Large intestine (tissue), 3 donors: ENCODE results near the gene RPL41. TPM values are rescaled to one million over a fixed set of nuclear protein-coding genes. Genes with fewer than 3 reads are reported as not detected.

Experiments used
- DNase-seq, 2 donors: peaks; one replicate each; pipeline versions ENCODE4 v3.0.0 to v3.0.0-alpha.2; 2013
- H3K27ac ChIP-seq: one replicate; pipeline ENCODE4 v1.5.1; 2013; ENCODE audit warnings: low read length
- H3K27me3 ChIP-seq: 2 replicates; pipeline ENCODE4 v1.6.1; 2013; ENCODE audit warnings: low read length; ENCODE audit not compliant: control insufficient read depth, insufficient read depth
- H3K36me3 ChIP-seq: 2 replicates; pipeline ENCODE4 v1.6.1; 2013; ENCODE audit warnings: low read length; ENCODE audit not compliant: control insufficient read depth, insufficient read depth
- H3K4me1 ChIP-seq: one replicate; pipeline ENCODE4 v1.6.1; 2013; ENCODE audit warnings: low read length; ENCODE audit not compliant: control insufficient read depth, insufficient read depth
- H3K4me3 ChIP-seq: one replicate; pipeline ENCODE4 v1.5.1; 2013; ENCODE audit warnings: low read length
- H3K9me3 ChIP-seq: one replicate; pipeline ENCODE4 v1.6.1; 2013; ENCODE audit warnings: mild to moderate bottlenecking, low read depth, low read length, moderate library complexity; ENCODE audit not compliant: control insufficient read depth
- WGBS: methylation state at CpG from one replicate; pipeline ENCODE4 v1.1.5; 2013; ENCODE audit warnings: low lambda C conversion rate; ENCODE audit not compliant: insufficient coverage; 5-methylcytosine and 5-hydroxymethylcytosine counted together
- polyA plus RNA-seq: library from polyadenylated mRNA; unstranded; fragments of 120-200 nt; gene quantifications from one replicate; pipeline ENCODE4 v1.2.1, GENCODE V29; 2013

Gene RPL41
- polyA plus RNA-seq, 1 donor: 5,871 TPM

DNA sequence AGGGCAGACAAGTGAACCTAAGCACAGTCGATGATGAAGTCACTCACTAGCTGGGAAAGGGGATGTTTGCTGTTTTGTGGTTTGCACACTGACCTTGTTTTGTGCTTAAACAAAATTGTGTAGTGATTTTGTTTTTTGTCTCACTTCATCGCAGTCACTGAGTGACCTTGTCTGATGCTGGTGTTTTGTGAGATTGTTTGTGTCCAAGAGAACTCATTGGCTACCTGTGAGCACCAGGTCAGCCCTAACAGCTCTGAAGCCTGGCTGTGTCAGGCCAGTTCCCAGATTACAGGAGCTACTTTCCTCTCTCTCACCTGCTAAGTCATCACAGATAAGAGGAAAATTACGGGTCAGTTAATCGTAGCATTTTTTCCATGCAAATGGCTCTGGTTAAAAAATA is 7.7 kb downstream of the RPL41 start:
- H3K36me3 ChIP-seq: peaks cover 18% of the 10 kb centered on the region
- H3K27me3 ChIP-seq: no peaks in the 10 kb centered on the region
- H3K4me3 ChIP-seq: no peak overlapping the region
- peaks cover 27% of the 10 kb centered on the region for H3K4me1 ChIP-seq
- H3K9me3 ChIP-seq: no peaks in the 10 kb centered on the region
- DNase-seq: no peak
- H3K27ac ChIP-seq: no peak overlapping the region
- WGBS: 44% methylated on average over 2 of the region's 4 CpGs

GRCh38 chr12:56126732-56127239 is 10.4 kb downstream of the RPL41 start:
- H3K9me3 ChIP-seq: no peaks in the 10 kb centered on the region
- peaks cover 27% of the 10 kb centered on the region for H3K4me1 ChIP-seq
- H3K36me3 ChIP-seq: peaks cover 14% of the 10 kb centered on the region
- WGBS: 40% methylated on average over 2 of the region's 3 CpGs
- peak overlapping the region; percentile 74 for H3K27ac ChIP-seq
- no peaks in the 10 kb centered on the region for H3K27me3 ChIP-seq
- DNase-seq: peak in 1 of 2 donors; percentile 32
- no peak overlapping the region for H3K4me3 ChIP-seq

GRCh38 chr12:56127485-56127887 is 11.1 kb downstream of the RPL41 start:
- H3K4me3 ChIP-seq: peak overlapping the region; percentile 92
- no peaks in the 10 kb centered on the region for H3K9me3 ChIP-seq
- DNase-seq: no peak
- H3K27me3 ChIP-seq: no peaks in the 10 kb centered on the region
- H3K4me1 ChIP-seq: peaks cover 27% of the 10 kb centered on the region
- H3K36me3 ChIP-seq: peaks cover 20% of the 10 kb centered on the region
- H3K27ac ChIP-seq: peak overlapping the region; percentile 74
- no CpG with 5 or more reads among the region's 8 CpGs for WGBS

DNA sequence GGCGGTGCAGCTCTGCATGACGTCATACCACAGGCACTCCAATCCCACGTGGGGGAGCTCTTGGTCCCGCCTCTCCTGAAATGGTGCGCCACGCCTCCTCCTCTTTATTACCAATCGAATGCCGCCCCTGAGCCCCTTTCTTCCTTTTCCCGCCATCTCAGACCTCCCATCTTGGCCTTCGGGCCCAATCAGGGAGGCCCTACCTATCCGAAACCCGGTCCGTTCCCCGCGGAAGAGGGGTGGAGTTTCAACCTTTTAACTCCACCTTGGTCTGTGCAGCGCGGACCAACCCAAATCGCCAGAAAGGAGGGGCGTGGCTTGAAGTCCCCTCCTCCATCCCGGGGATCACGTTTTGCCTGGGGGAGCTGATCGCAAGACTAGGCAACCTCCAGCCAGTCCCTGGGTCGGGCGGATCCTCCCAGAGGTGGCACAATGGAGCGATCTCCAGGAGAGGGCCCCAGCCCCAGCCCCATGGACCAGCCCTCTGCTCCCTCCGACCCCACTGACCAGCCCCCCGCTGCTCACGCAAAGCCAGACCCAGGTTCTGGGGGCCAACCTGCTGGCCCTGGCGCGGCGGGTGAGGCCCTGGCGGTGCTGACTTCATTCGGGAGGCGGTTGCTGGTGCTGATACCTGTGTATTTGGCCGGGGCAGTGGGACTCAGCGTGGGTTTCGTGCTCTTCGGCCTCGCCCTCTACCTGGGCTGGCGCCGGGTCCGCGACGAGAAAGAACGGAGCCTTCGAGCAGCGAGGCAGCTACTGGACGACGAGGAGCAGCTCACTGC is 11.6 kb downstream of the RPL41 start, which contains the start of gene ESYT1:
TSS of gene ESYT1 (plus strand) at position 380 of the 782 bp plus-strand sequence. CDS start at position 433, 53 bp downstream.
- no peaks in the 10 kb centered on the region for H3K9me3 ChIP-seq
- H3K4me3 ChIP-seq: peak within 1 kb of the TSS; percentile 92
- H3K4me1 ChIP-seq: peaks cover 27% of the 10 kb centered on the region
- WGBS: no CpG with 5 or more reads among the region's 49 CpGs
- H3K27ac ChIP-seq: peak within 1 kb of the TSS; percentile 83
- no peaks in the 10 kb centered on the region for H3K27me3 ChIP-seq
- DNase-seq: peak; percentile 99 to 100
- H3K36me3 ChIP-seq: peaks cover 23% of the 10 kb centered on the region

DNA sequence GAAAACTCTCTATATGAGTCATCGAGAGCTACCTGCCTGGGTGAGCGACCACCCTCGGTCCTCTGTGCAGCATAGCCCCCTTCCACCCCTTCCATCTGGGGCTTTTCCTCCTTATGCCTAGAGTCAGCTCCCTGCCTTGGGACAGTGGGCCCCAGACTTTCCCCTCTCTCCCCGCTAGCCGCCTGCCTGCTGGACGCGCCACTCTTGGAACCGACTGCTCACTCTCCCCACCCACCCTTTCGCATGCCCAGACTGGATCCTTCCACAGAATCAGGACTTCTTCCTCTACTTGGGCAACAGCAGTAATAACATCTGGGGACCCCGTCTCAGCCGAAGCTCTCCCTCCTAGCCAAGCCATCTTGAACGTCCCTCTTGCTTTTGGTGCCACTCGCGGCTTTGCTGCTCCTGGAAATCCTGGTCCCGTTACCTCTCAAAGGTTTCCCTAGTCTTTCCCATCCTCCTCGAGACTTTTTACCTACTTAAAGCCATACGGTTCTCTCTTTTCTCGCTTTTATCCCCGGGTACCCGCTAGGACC is 12.3 kb downstream of the RPL41 start:
- Histone ChIP-seq H3K27ac (peak overlapping the region; percentile 83), H3K27me3 (no peaks in the 10 kb centered on the region), H3K36me3 (peaks cover 29% of the 10 kb centered on the region), H3K9me3 (no peaks in the 10 kb centered on the region), H3K4me1 (peaks cover 27% of the 10 kb centered on the region), H3K4me3 (peak overlapping the region; percentile 92)
- WGBS: 3% methylated on average over 7 of the region's 20 CpGs
- peak in 1 of 2 donors; percentile 46 for DNase-seq

DNA sequence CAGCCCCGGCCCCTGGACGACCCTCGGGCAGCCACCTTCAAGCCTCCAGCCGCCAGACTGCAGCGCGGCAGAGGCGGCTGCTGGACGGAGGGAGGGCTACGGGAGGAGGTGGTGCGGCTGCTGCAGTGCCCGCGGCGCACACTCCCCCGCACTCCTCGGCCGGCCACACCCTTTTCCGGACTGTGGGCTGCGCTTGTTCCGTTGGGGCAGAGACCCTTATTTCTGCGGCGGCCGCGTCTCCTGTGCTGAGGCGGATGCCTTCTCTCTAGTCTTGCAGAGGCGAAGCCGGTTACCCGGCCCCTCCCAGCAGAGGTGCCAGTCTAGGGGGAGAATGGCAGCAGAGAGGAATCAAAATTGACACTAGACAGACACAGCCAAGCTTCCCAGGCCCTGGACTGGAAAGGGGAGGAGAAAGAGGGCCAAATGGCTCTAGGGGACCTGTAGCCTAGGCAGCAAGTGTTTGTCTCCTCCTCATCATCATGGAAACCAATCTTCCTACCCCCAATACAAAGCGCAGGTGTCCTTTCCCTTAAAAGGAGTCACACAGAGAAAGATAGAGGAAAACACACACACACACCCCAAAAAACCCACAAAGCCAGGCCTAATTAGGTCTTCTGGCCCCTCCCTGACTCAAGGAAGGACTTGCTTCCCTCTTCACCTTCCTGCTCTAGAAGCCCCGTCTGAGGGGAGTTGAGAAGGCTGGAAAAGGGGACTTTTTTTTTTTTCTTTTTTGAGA is 12.9 kb downstream of the RPL41 start:
- peak overlapping the region; percentile 92 for H3K4me3 ChIP-seq
- no peaks in the 10 kb centered on the region for H3K27me3 ChIP-seq
- WGBS: no CpG with 5 or more reads among the region's 29 CpGs
- H3K36me3 ChIP-seq: peaks cover 36% of the 10 kb centered on the region
- H3K9me3 ChIP-seq: no peaks in the 10 kb centered on the region
- peak overlapping the region; percentile 83 for H3K27ac ChIP-seq
- DNase-seq: peak in 1 of 2 donors; percentile 62
- H3K4me1 ChIP-seq: peaks cover 27% of the 10 kb centered on the region

DNA sequence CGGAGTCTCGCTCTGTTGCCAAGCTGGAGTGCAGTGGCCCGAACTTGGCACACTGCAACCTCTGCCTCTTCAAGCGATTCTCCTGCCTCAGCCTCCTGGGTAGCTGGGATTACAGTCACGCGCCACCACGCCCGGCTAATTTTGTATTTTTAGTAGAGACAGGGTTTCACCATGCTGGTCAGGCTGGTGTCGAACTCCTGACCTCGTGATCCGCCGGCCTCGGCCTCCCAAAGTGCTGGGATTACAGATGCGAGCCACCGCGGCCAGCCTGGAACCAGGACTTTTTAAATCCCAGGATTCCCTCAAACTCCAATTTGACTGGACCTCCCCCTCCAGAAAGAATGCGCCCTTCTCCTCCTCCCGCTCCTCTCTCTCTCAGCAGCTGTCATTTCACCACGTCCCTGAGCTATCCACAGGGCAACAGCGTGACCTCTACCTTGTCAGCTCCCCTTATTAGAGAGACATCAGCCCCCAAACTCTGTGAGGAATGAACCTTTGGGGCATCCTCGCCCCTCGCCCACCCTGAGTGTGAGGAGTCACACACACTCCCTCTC is 13.6 kb downstream of the RPL41 start:
- H3K27ac ChIP-seq: no peak overlapping the region
- H3K4me3 ChIP-seq: no peak overlapping the region
- peaks cover 27% of the 10 kb centered on the region for H3K4me1 ChIP-seq
- no peaks in the 10 kb centered on the region for H3K27me3 ChIP-seq
- H3K36me3 ChIP-seq: peaks cover 36% of the 10 kb centered on the region
- no peak for DNase-seq
- H3K9me3 ChIP-seq: no peaks in the 10 kb centered on the region
- 83% methylated on average over 1 of the region's 22 CpGs for WGBS

DNA sequence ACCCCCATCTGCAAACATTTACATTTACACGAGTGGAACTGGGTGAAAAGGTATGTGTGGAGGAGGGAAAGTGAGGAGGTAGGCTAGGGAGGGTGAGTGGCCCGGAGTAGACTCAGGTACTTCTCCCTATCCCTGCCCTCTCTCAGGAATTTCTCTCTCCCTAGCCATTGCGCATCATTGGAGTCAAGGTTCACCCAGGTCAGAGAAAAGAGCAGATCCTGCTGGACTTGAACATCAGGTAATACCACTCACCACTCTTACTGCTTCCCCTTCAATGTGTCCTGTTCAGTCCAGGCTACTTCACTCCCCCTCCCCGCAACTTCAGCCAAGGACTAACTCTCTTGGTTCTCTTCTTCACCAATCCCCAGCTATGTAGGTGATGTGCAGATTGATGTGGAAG is 14.4 kb downstream of the RPL41 start:
- Histone ChIP-seq H3K27me3 (no peaks in the 10 kb centered on the region), H3K4me3 (no peak overlapping the region), H3K27ac (no peak overlapping the region), H3K36me3 (peaks cover 36% of the 10 kb centered on the region), H3K4me1 (peaks cover 22% of the 10 kb centered on the region), H3K9me3 (no peaks in the 10 kb centered on the region)
- WGBS: 17% methylated on average over 1 of the region's 4 CpGs
- DNase-seq: no peak

DNA sequence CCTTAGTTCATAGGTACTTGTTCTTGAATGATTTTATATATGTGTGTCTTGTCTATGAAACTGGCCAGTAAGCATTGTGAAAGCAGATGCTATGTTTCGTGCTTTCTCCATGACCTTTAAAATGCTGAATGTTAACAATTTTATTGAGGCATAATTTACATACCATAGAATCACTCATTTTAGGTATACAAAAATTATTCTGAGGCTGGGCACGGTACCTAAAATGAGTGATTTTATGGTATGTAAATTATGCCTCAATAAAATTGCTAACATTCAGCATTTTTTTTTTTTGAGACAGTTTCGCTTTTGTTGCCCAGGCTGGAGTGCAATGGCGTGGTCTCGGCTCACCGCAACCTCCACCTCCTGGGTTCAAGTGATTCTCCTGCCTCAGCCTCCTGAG is 18.5 kb downstream of the RPL41 start:
- no peak overlapping the region for H3K4me3 ChIP-seq
- peaks cover 71% of the 10 kb centered on the region for H3K36me3 ChIP-seq
- H3K9me3 ChIP-seq: no peaks in the 10 kb centered on the region
- no peak for DNase-seq
- no peaks in the 10 kb centered on the region for H3K27me3 ChIP-seq
- no peaks in the 10 kb centered on the region for H3K4me1 ChIP-seq
- whole genome bisulfite sequencing: 80% methylated on average over 1 of the region's 6 CpGs
- H3K27ac ChIP-seq: no peak overlapping the region
